ENCODE measurements around the gene ABT1. TPM values are rescaled to one million over a fixed set of nuclear protein-coding genes. Genes with fewer than 3 reads are reported as not detected.

The ABT1 gene
- total RNA-seq, 1 experiment from 2014 or later = 21.6 TPM

- TF ChIP-seq, protein P1, sequence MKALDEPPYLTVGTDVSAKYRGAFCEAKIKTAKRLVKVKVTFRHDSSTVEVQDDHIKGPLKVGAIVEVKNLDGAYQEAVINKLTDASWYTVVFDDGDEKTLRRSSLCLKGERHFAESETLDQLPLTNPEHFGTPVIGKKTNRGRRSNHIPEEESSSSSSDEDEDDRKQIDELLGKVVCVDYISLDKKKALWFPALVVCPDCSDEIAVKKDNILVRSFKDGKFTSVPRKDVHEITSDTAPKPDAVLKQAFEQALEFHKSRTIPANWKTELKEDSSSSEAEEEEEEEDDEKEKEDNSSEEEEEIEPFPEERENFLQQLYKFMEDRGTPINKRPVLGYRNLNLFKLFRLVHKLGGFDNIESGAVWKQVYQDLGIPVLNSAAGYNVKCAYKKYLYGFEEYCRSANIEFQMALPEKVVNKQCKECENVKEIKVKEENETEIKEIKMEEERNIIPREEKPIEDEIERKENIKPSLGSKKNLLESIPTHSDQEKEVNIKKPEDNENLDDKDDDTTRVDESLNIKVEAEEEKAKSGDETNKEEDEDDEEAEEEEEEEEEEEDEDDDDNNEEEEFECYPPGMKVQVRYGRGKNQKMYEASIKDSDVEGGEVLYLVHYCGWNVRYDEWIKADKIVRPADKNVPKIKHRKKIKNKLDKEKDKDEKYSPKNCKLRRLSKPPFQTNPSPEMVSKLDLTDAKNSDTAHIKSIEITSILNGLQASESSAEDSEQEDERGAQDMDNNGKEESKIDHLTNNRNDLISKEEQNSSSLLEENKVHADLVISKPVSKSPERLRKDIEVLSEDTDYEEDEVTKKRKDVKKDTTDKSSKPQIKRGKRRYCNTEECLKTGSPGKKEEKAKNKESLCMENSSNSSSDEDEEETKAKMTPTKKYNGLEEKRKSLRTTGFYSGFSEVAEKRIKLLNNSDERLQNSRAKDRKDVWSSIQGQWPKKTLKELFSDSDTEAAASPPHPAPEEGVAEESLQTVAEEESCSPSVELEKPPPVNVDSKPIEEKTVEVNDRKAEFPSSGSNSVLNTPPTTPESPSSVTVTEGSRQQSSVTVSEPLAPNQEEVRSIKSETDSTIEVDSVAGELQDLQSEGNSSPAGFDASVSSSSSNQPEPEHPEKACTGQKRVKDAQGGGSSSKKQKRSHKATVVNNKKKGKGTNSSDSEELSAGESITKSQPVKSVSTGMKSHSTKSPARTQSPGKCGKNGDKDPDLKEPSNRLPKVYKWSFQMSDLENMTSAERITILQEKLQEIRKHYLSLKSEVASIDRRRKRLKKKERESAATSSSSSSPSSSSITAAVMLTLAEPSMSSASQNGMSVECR (CRISPR knock-in tag; IDR thresholded peaks at IDR 0.05; ENCODE audit: borderline replicate concordance) = no peak
- TF ChIP-seq, protein P2, sequence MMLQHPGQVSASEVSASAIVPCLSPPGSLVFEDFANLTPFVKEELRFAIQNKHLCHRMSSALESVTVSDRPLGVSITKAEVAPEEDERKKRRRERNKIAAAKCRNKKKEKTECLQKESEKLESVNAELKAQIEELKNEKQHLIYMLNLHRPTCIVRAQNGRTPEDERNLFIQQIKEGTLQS (CRISPR knock-in tag; conservative IDR thresholded peaks at IDR 0.05) = no peak
- no peak for TF ChIP-seq CTCF (IDR thresholded peaks at IDR 0.05)
- TF ChIP-seq, protein P3, sequence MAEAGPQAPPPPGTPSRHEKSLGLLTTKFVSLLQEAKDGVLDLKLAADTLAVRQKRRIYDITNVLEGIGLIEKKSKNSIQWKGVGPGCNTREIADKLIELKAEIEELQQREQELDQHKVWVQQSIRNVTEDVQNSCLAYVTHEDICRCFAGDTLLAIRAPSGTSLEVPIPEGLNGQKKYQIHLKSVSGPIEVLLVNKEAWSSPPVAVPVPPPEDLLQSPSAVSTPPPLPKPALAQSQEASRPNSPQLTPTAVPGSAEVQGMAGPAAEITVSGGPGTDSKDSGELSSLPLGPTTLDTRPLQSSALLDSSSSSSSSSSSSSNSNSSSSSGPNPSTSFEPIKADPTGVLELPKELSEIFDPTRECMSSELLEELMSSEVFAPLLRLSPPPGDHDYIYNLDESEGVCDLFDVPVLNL (CRISPR knock-in tag; IDR thresholded peaks at IDR 0.05; ENCODE audit: borderline replicate concordance, low read depth) = no peak
- no peak for TF ChIP-seq KAT7 (CRISPR knock-in tag; IDR thresholded peaks at IDR 0.05; ENCODE audit: borderline replicate concordance)
- no peak for TF ChIP-seq EMX1 (CRISPR knock-in tag; IDR thresholded peaks at IDR 0.05)
- TF ChIP-seq ZNF317 (CRISPR knock-in tag; IDR thresholded peaks at IDR 0.05; ENCODE audit: borderline replicate concordance, low read depth) = no peak
- no peak for TF ChIP-seq MXD4 (CRISPR knock-in tag; IDR thresholded peaks at IDR 0.05; ENCODE audit: borderline replicate concordance)
- TF ChIP-seq NR1H2 (CRISPR knock-in tag; IDR thresholded peaks at IDR 0.05) = no peak
- TF ChIP-seq, protein P4, sequence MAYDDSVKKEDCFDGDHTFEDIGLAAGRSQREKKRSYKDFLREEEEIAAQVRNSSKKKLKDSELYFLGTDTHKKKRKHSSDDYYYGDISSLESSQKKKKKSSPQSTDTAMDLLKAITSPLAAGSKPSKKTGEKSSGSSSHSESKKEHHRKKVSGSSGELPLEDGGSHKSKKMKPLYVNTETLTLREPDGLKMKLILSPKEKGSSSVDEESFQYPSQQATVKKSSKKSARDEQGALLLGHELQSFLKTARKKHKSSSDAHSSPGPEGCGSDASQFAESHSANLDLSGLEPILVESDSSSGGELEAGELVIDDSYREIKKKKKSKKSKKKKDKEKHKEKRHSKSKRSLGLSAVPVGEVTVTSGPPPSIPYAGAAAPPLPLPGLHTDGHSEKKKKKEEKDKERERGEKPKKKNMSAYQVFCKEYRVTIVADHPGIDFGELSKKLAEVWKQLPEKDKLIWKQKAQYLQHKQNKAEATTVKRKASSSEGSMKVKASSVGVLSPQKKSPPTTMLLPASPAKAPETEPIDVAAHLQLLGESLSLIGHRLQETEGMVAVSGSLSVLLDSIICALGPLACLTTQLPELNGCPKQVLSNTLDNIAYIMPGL (CRISPR knock-in tag; IDR thresholded peaks at IDR 0.05) = no peak
- TF ChIP-seq GABPB1 (CRISPR knock-in tag; IDR thresholded peaks at IDR 0.05) = no peak
- TF ChIP-seq, protein P5, sequence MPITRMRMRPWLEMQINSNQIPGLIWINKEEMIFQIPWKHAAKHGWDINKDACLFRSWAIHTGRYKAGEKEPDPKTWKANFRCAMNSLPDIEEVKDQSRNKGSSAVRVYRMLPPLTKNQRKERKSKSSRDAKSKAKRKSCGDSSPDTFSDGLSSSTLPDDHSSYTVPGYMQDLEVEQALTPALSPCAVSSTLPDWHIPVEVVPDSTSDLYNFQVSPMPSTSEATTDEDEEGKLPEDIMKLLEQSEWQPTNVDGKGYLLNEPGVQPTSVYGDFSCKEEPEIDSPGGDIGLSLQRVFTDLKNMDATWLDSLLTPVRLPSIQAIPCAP (CRISPR knock-in tag; IDR thresholded peaks at IDR 0.05) = no peak
- TF ChIP-seq NFYB (CRISPR knock-in tag; conservative IDR thresholded peaks at IDR 0.05; ENCODE audit: low read depth) = no peak
These were observed 7.3 kb downstream of the ABT1 start (continued) for GRCh38 chr6:26604026-26604425.

GRCh38 chr6:26604797-26605196, 8.0 kb downstream of the ABT1 start:
- ChIA-PET CTCF (interaction anchor here (1.4 kb wide), 1 partner anchor 9 kb away, joined by 4 read pairs; no protein-coding TSS in a partner anchor), POLR2A (no interaction called here)
- Mint-ChIP-seq H3K9me3 (no peaks in the 10 kb centered on the region), H3K36me3 (no peaks in the 10 kb centered on the region), H3K27ac (no peak overlapping the region), H3K4me1 (peaks cover 3% of the 10 kb centered on the region; the same call in 1 of the 2 replicates), H3K27me3 (ENCODE audit: low read depth) (peaks cover 22% of the 10 kb centered on the region), H3K4me3 (no peak overlapping the region)
- no peak for DNase-seq (ENCODE audit: low spot score)
- ATAC-seq = no peak
- TF ChIP-seq GRHL2 (CRISPR knock-in tag; IDR thresholded peaks at IDR 0.05; ENCODE audit: insufficient replicate concordance, severe bottlenecking) (no peak), KAT7 (CRISPR knock-in tag; IDR thresholded peaks at IDR 0.05; ENCODE audit: borderline replicate concordance) (no peak), NR1H2 (CRISPR knock-in tag; IDR thresholded peaks at IDR 0.05) (no peak), ETV6 (CRISPR knock-in tag; IDR thresholded peaks at IDR 0.05) (no peak), ZNF138 (CRISPR knock-in tag; conservative IDR thresholded peaks at IDR 0.05) (no peak), SMAD4 (CRISPR knock-in tag; IDR thresholded peaks at IDR 0.05) (no peak), CREM (CRISPR knock-in tag; IDR thresholded peaks at IDR 0.05) (no peak), RELA (CRISPR knock-in tag; IDR thresholded peaks at IDR 0.05; ENCODE audit: borderline replicate concordance) (no peak), ZNF121 (CRISPR knock-in tag; IDR thresholded peaks at IDR 0.05) (no peak)
- TF ChIP-seq, protein P6, sequence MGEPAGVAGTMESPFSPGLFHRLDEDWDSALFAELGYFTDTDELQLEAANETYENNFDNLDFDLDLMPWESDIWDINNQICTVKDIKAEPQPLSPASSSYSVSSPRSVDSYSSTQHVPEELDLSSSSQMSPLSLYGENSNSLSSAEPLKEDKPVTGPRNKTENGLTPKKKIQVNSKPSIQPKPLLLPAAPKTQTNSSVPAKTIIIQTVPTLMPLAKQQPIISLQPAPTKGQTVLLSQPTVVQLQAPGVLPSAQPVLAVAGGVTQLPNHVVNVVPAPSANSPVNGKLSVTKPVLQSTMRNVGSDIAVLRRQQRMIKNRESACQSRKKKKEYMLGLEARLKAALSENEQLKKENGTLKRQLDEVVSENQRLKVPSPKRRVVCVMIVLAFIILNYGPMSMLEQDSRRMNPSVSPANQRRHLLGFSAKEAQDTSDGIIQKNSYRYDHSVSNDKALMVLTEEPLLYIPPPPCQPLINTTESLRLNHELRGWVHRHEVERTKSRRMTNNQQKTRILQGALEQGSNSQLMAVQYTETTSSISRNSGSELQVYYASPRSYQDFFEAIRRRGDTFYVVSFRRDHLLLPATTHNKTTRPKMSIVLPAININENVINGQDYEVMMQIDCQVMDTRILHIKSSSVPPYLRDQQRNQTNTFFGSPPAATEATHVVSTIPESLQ (CRISPR knock-in tag; IDR thresholded peaks at IDR 0.05) = no peak
- TF ChIP-seq, protein P4 (CRISPR knock-in tag; IDR thresholded peaks at IDR 0.05) = no peak
